NCI-H1436 treated with DMSO at 0.1 percent for 48 hours (cell line): Measurements from ENCODE around the gene NOTCH4.
"Not testable (repeated sequence)": the region's sequence is repeated elsewhere in the genome, so short reads cannot be mapped to it uniquely, and the experiment has no call there.

Source experiments
- DNase-seq: peaks from one replicate; lab custom pipeline; 2025; lab: John Stamatoyannopoulos, UW

The NOTCH4 gene

GRCh38 chr6:32223258-32224235 is at the start of gene NOTCH4:
TSS of gene NOTCH4 (minus strand) at chr6:32224067. CDS start at chr6:32223928, 139 bp downstream.
- DNase-seq: no peak

- no peak for DNase-seq
These were observed 47.6 kb upstream of the NOTCH4 start for GRCh38 chr6:32271429-32271828.

- not testable (repeated sequence) for DNase-seq
These were observed 44.6 kb upstream of the NOTCH4 start for GRCh38 chr6:32268459-32268858.

- DNase-seq: no peak
These were observed 43.2 kb upstream of the NOTCH4 start for GRCh38 chr6:32267035-32267434.

- DNase-seq: not testable (repeated sequence)
These were observed 33.4 kb upstream of the NOTCH4 start for GRCh38 chr6:32257262-32257661.

GRCh38 chr6:32255199-32256153 is 31.6 kb upstream of the NOTCH4 start:
- no peak for DNase-seq

GRCh38 chr6:32254761-32255198 is 30.9 kb upstream of the NOTCH4 start:
- no peak for DNase-seq

- DNase-seq: no peak
These were observed 28.6 kb upstream of the NOTCH4 start for GRCh38 chr6:32252331-32253009.

GRCh38 chr6:32249262-32249661 is 25.4 kb upstream of the NOTCH4 start:
- DNase-seq: no peak

GRCh38 chr6:32247401-32247800 is 23.5 kb upstream of the NOTCH4 start:
- DNase-seq: no peak

- DNase-seq: no peak
These were observed 21.1 kb upstream of the NOTCH4 start for GRCh38 chr6:32244946-32245398.

DNA sequence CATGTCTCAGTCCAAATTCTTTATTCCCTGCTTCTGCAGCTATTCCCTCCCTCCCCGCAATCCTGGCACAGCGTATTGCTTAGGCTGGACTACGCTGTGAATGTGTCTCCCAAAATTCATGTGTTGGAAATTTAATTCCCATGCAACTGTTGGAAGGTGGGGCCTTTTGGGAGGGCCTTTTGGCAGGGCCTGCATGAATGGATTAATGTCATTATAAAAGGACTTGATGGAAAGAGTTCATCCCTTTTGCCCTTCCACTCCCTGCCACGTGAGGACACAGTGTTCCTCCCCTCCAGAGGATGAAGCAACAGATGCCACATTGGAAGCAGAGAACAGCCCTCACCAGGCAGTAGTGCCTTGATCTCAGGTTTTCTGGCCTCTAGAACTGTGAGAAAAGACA is 20.4 kb upstream of the NOTCH4 start:
- no peak for DNase-seq

- DNase-seq: not testable (repeated sequence)
These were observed 18.5 kb upstream of the NOTCH4 start for GRCh38 chr6:32242318-32242813.

GRCh38 chr6:32240686-32241085 is 16.8 kb upstream of the NOTCH4 start:
- no peak for DNase-seq

GRCh38 chr6:32239462-32239861 is 15.6 kb upstream of the NOTCH4 start:
- DNase-seq: no peak

DNA sequence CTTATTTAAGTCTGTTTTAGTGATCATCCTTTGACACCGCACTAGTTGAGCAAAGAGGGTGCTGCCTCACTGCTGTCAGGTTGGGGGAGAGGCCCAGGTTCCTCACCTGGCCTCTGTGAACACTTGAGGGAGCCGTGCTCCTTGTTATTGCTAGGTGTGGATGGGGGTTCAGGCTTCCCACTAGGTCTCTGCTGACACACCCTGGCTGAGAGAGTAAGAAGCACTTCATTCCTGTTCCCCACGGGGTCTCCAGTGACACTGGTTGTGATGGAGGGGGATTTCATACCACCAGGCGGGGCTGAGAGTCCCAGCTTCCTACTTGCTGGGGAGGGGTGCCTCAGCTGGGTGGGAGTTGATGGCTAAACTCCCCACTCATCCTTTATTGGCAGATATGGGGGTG is 11.1 kb upstream of the NOTCH4 start:
- no peak for DNase-seq

DNA sequence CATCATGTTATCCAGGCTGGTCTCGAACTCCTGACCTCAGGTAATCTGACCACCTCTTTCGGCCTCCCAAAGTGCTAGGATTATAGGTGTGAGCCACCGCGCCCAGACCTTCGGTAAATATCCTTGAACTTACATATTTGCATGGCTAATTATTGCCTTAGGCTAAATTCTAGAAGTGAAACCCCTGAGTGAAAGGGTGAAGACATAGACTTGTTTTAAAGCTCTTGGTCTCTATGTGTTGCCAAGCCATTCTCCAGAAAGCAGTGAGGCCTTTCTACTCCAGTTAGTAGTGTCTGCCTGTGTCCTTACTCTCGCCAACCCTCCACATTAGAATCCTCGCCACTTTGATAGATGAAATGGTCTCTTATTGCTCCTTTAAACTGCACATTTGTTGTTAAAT is 2.6 kb upstream of the NOTCH4 start:
- DNase-seq: no peak

GRCh38 chr6:32224696-32225095 is 829 bp upstream of the NOTCH4 start:
- no peak for DNase-seq

GRCh38 chr6:32222333-32223230 is 1.3 kb downstream of the NOTCH4 start:
- no peak for DNase-seq

GRCh38 chr6:32220021-32220420 is 3.8 kb downstream of the NOTCH4 start:
- DNase-seq: no peak

DNA sequence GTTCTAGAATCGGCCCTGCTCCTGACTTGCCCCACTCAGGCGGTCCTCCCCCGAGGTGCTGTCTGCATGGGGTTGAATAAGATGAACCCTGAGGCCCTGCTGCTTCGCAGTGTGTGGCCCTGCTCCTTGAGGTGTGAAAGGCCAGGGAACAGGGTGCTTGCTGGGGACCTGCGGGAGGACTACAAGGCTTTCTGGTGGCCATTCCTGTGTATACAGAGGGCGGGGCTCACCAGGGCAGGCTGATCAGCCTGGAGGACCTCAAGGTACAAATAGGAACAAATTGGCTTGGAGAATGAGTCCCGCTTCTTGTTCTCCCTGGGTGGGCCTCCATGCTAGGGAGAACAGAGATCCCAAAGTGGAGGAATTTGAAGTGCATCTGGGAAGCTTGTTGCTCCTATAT is 5.7 kb downstream of the NOTCH4 start:
- no peak for DNase-seq
